Astrocyte (in vitro differentiated cells and primary cell): Measurements from ENCODE around the gene FN1.

Source experiments
- EZH2 ChIP-seq: IDR thresholded peaks from 2 replicates; pipeline ENCODE4 v1.6.1; 2012; ENCODE audit warnings: mild to moderate bottlenecking, low read length, inconsistent platforms; ENCODE audit not compliant: insufficient read depth
- TF ChIP-seq, protein P1 (sequence below): IDR thresholded peaks from 2 replicates; pipeline ENCODE4 v1.5.1; 2011; ENCODE audit warnings: low read depth, mild to moderate bottlenecking, inconsistent platforms, low read length, moderate library complexity; ENCODE audit not compliant: insufficient read depth

DNA sequence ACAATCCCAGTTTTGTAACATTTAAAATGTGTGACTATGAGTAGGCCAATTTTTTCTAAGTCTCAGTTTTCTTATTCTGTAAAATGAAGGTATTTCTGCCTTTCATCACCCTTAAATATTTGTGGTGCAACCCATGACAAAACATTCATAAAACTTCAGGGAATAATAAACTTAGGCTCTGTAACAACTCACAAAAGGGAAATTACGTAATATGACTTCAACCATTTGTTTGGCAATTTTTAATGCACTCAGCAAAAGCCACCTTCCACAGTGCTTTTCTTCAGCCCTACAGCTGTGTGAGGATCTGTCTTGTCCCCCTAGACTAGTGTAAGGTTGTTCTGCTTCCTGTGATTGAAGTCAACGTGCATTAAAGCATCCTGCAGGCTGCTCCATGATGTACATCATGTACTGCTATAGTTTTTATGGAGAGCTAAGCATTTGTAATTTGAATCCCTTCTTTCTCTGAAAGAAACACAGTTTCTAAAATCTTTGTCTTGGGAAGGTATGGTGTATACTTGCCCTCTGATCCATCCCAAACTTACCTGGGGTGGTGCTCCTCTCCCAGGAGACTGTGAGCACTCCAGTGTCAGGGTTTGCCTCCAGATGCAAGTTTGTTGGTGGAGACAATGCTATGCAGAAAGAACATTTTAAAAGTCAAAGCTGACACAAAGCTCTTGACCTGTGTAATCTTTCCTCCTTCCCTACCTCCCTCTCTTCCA lies 39.1 kb downstream of the FN1 start:
- TF ChIP-seq, protein P1, sequence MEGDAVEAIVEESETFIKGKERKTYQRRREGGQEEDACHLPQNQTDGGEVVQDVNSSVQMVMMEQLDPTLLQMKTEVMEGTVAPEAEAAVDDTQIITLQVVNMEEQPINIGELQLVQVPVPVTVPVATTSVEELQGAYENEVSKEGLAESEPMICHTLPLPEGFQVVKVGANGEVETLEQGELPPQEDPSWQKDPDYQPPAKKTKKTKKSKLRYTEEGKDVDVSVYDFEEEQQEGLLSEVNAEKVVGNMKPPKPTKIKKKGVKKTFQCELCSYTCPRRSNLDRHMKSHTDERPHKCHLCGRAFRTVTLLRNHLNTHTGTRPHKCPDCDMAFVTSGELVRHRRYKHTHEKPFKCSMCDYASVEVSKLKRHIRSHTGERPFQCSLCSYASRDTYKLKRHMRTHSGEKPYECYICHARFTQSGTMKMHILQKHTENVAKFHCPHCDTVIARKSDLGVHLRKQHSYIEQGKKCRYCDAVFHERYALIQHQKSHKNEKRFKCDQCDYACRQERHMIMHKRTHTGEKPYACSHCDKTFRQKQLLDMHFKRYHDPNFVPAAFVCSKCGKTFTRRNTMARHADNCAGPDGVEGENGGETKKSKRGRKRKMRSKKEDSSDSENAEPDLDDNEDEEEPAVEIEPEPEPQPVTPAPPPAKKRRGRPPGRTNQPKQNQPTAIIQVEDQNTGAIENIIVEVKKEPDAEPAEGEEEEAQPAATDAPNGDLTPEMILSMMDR, result no peak
- TF ChIP-seq EZH2, result no peak
